WTC11 (cell line): ENCODE data around the gene SUSD4. TPM values are rescaled to one million over a fixed set of nuclear protein-coding genes. Genes with fewer than 3 reads are reported as not detected.

Experiments used
- ATAC-seq: fragments of 200-7000 bp; cut with Tn5 transposase; 2 replicates; pipeline ENCODE4 v1.10.0; 2021; ENCODE audit warnings: mild to moderate bottlenecking, moderate library complexity
- CTCF ChIA-PET: fragments of 300-600 bp; sonication (Branson Sonifier 250); formaldehyde crosslinking; loops from one replicate; lab custom pipeline; 2021; ENCODE audit warnings: antibody characterized with exemption; lab: Charles Lee
- POLR2A ChIA-PET: fragments of 350-600 bp; sonication (Branson Sonifier 250); formaldehyde crosslinking; loops from one replicate; lab custom pipeline; 2021; ENCODE audit warnings: antibody characterized with exemption; lab: Charles Lee
- DNase-seq: peaks from one replicate; pipeline ENCODE4 v3.0.0; 2021; ENCODE audit warnings: low spot score
- H3K27ac Mint-ChIP-seq: 2 replicates; pipeline ENCODE4 v1.8.0; 2021; ENCODE audit warnings: mixed read lengths
- H3K27me3 Mint-ChIP-seq: 2 replicates; pipeline ENCODE4 v1.8.0; 2021; ENCODE audit warnings: low read depth, mild to moderate bottlenecking, moderate library complexity, mixed read lengths
- H3K36me3 Mint-ChIP-seq: 2 replicates; pipeline ENCODE4 v1.8.0; 2021; ENCODE audit warnings: mixed read lengths
- H3K4me1 Mint-ChIP-seq: 2 replicates; pipeline ENCODE4 v1.8.0; 2022; ENCODE audit warnings: mixed read lengths
- H3K4me3 Mint-ChIP-seq: 2 replicates; pipeline ENCODE4 v1.8.0; 2021; ENCODE audit warnings: mild to moderate bottlenecking, moderate library complexity, mixed read lengths
- H3K9me3 Mint-ChIP-seq: 2 replicates; pipeline ENCODE4 v1.8.0; 2021; ENCODE audit warnings: mixed read lengths
- CREM ChIP-seq: sonication (generic); formaldehyde crosslinking; IDR thresholded peaks from 2 replicates; pipeline ENCODE4 v1.8.1; 2022; ENCODE audit warnings: mild to moderate bottlenecking, missing genetic modification reagents, moderate library complexity
- E2F4 ChIP-seq: sonication (generic); formaldehyde crosslinking; IDR thresholded peaks from 2 replicates; pipeline ENCODE4 v1.8.1; 2022; ENCODE audit warnings: low read depth, mild to moderate bottlenecking, moderate library complexity, missing genetic modification reagents, borderline replicate concordance
- GABPB1 ChIP-seq: sonication (generic); formaldehyde crosslinking; IDR thresholded peaks from 2 replicates; pipeline ENCODE4 v1.8.1; 2023; ENCODE audit warnings: mild to moderate bottlenecking, missing genetic modification reagents
- GTF2I ChIP-seq: fragments of 250-450 bp; sonication (Bioruptor Pico); conservative IDR thresholded peaks from 2 replicates; pipeline ENCODE4 v1.4.0; 2021; ENCODE audit warnings: mild to moderate bottlenecking
- NFE2L1 ChIP-seq: sonication (generic); formaldehyde crosslinking; IDR thresholded peaks from 2 replicates; pipeline ENCODE4 v1.8.1; 2023; ENCODE audit warnings: missing genetic modification reagents
- SMAD4 ChIP-seq: sonication (generic); formaldehyde crosslinking; IDR thresholded peaks from 2 replicates; pipeline ENCODE4 v1.8.0; 2022; ENCODE audit warnings: mild to moderate bottlenecking, missing genetic modification reagents
- USF2 ChIP-seq: sonication (generic); formaldehyde crosslinking; IDR thresholded peaks from 2 replicates; pipeline ENCODE4 v1.8.1; 2023; ENCODE audit warnings: mild to moderate bottlenecking, missing genetic modification reagents, moderate library complexity
- ZMAT4 ChIP-seq: fragments of 250-450 bp; sonication (Bioruptor Pico); IDR thresholded peaks from 2 replicates; pipeline ENCODE4 v1.9.0; 2021; ENCODE audit warnings: mild to moderate bottlenecking
- ZNF138 ChIP-seq: sonication (generic); formaldehyde crosslinking; conservative IDR thresholded peaks from 2 replicates; pipeline ENCODE4 v1.8.1; 2022; ENCODE audit warnings: mild to moderate bottlenecking, moderate library complexity, missing genetic modification reagents
- ZNF232 ChIP-seq: sonication (generic); formaldehyde crosslinking; IDR thresholded peaks from 2 replicates; pipeline ENCODE4 v1.8.0; 2022; ENCODE audit warnings: mild to moderate bottlenecking, missing genetic modification reagents
- ZNF416 ChIP-seq: fragments of 250-450 bp; sonication (Bioruptor Pico); IDR thresholded peaks from 2 replicates; pipeline ENCODE4 v1.9.0; 2021; ENCODE audit warnings: mild to moderate bottlenecking, inconsistent platforms
- ZNF532 ChIP-seq: fragments of 250-450 bp; sonication (Bioruptor Pico); IDR thresholded peaks from 2 replicates; pipeline ENCODE4 v1.9.0; 2021; ENCODE audit warnings: mild to moderate bottlenecking, borderline replicate concordance
- total RNA-seq: library from RNA; stranded (reverse); gene quantifications from 3 replicates; pipeline ENCODE4 v1.2.3, GENCODE V29; 2021
- TF ChIP-seq, protein P1 (sequence below): sonication (generic); formaldehyde crosslinking; IDR thresholded peaks from 2 replicates; pipeline ENCODE4 v1.8.0; 2022; ENCODE audit warnings: mild to moderate bottlenecking, missing genetic modification reagents
- TF ChIP-seq, protein P2 (sequence below): sonication (generic); formaldehyde crosslinking; IDR thresholded peaks from 2 replicates; pipeline ENCODE4 v1.8.0; 2022; ENCODE audit warnings: missing genetic modification reagents
- TF ChIP-seq, protein P3 (sequence below): sonication (generic); formaldehyde crosslinking; IDR thresholded peaks from 2 replicates; pipeline ENCODE4 v1.8.0; 2022; ENCODE audit warnings: mild to moderate bottlenecking, missing genetic modification reagents
- TF ChIP-seq, protein P4 (sequence below): sonication (generic); formaldehyde crosslinking; IDR thresholded peaks from 2 replicates; pipeline ENCODE4 v1.8.1; 2023; ENCODE audit warnings: mild to moderate bottlenecking, moderate library complexity, missing genetic modification reagents

SUSD4 gene
- total RNA-seq, 1 experiment from 2014 or later = 1.8 TPM

DNA sequence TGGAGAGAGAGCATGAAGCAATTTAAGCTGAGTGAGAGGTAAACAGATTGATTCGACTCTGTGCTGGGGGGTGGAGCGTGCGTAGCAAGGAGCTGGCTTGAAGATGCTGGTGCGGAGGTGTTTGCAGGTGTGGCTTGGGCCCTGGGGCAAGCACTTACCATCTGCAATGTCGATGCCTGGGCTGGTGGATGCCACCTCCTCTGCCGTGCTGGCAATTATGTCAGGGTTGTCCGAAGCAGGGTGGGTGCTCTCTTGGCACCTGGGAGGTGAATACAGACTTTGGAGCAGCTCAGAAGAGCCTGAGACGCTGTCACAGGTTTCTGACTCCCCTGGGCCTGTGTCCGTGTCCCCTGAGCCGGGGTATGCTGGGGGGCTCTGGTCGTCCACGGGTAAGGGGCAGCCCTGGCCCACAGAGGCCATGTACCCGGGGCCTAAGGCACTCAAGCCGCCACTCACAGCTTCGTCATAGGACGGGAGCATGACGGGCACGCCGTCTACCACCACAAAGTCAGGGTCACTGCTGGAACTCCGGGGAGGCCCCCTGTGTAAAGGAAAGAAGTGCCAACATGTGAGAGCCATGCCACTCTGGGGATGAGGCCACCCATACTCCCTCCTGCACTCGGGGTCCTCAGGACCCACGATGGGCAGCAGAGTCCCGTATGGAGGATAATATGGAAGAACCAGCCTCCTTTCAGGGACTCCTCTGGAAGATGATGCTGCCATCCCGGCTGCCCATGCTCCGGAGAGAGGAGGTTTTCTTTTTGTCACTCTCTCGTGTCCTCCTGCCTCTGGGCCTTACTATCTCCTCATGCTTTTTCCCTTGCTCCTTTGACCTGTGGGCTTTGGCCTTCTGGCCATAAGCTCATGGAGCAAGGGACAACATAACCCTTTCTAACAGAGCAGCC is 140.6 kb downstream of the SUSD4 start:
- ATAC-seq (no peak), DNase-seq (no peak)
- no peaks in the 10 kb centered on the region for H3K4me1 Mint-ChIP-seq
- peaks cover 4% of the 10 kb centered on the region; the same call in 1 of the 2 replicates for H3K36me3 Mint-ChIP-seq
- H3K27ac Mint-ChIP-seq = no peak overlapping the region
- CTCF ChIA-PET = interaction anchor here (0.7 to 2.8 kb wide), 2 partner anchors 89 to 133 kb away, joined by 3 to 9 read pairs; no protein-coding TSS in a partner anchor
- peaks cover 11% of the 10 kb centered on the region; the same call in 1 of the 2 replicates for H3K27me3 Mint-ChIP-seq
- H3K4me3 Mint-ChIP-seq = no peak overlapping the region
- no peak for TF ChIP-seq ZNF138 (CRISPR knock-in tag)
- TF ChIP-seq USF2 (CRISPR knock-in tag) = no peak
- TF ChIP-seq, protein P1, sequence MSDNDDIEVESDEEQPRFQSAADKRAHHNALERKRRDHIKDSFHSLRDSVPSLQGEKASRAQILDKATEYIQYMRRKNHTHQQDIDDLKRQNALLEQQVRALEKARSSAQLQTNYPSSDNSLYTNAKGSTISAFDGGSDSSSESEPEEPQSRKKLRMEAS (CRISPR knock-in tag) = no peak
- TF ChIP-seq, protein P2, sequence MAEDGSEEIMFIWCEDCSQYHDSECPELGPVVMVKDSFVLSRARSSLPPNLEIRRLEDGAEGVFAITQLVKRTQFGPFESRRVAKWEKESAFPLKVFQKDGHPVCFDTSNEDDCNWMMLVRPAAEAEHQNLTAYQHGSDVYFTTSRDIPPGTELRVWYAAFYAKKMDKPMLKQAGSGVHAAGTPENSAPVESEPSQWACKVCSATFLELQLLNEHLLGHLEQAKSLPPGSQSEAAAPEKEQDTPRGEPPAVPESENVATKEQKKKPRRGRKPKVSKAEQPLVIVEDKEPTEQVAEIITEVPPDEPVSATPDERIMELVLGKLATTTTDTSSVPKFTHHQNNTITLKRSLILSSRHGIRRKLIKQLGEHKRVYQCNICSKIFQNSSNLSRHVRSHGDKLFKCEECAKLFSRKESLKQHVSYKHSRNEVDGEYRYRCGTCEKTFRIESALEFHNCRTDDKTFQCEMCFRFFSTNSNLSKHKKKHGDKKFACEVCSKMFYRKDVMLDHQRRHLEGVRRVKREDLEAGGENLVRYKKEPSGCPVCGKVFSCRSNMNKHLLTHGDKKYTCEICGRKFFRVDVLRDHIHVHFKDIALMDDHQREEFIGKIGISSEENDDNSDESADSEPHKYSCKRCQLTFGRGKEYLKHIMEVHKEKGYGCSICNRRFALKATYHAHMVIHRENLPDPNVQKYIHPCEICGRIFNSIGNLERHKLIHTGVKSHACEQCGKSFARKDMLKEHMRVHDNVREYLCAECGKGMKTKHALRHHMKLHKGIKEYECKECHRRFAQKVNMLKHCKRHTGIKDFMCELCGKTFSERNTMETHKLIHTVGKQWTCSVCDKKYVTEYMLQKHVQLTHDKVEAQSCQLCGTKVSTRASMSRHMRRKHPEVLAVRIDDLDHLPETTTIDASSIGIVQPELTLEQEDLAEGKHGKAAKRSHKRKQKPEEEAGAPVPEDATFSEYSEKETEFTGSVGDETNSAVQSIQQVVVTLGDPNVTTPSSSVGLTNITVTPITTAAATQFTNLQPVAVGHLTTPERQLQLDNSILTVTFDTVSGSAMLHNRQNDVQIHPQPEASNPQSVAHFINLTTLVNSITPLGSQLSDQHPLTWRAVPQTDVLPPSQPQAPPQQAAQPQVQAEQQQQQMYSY (CRISPR knock-in tag) = no peak
- TF ChIP-seq ZMAT4 (CRISPR knock-in tag) = no peak
- TF ChIP-seq, protein P3, sequence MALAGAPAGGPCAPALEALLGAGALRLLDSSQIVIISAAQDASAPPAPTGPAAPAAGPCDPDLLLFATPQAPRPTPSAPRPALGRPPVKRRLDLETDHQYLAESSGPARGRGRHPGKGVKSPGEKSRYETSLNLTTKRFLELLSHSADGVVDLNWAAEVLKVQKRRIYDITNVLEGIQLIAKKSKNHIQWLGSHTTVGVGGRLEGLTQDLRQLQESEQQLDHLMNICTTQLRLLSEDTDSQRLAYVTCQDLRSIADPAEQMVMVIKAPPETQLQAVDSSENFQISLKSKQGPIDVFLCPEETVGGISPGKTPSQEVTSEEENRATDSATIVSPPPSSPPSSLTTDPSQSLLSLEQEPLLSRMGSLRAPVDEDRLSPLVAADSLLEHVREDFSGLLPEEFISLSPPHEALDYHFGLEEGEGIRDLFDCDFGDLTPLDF (CRISPR knock-in tag) = no peak
- TF ChIP-seq E2F4 (CRISPR knock-in tag) = no peak
- no peak for TF ChIP-seq GABPB1 (CRISPR knock-in tag)
- TF ChIP-seq CREM (CRISPR knock-in tag) = no peak
- TF ChIP-seq GTF2I = no peak
- no peak for TF ChIP-seq ZNF416 (CRISPR knock-in tag)
- TF ChIP-seq SMAD4 (CRISPR knock-in tag) = no peak
- TF ChIP-seq, protein P4, sequence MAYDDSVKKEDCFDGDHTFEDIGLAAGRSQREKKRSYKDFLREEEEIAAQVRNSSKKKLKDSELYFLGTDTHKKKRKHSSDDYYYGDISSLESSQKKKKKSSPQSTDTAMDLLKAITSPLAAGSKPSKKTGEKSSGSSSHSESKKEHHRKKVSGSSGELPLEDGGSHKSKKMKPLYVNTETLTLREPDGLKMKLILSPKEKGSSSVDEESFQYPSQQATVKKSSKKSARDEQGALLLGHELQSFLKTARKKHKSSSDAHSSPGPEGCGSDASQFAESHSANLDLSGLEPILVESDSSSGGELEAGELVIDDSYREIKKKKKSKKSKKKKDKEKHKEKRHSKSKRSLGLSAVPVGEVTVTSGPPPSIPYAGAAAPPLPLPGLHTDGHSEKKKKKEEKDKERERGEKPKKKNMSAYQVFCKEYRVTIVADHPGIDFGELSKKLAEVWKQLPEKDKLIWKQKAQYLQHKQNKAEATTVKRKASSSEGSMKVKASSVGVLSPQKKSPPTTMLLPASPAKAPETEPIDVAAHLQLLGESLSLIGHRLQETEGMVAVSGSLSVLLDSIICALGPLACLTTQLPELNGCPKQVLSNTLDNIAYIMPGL (CRISPR knock-in tag) = no peak
- no peak for TF ChIP-seq ZNF232 (CRISPR knock-in tag)
- no peak for TF ChIP-seq NFE2L1 (CRISPR knock-in tag)
- TF ChIP-seq ZNF532 (CRISPR knock-in tag) = no peak
- peaks cover 16% of the 10 kb centered on the region for H3K9me3 Mint-ChIP-seq
- POLR2A ChIA-PET = no interaction called here
